K562 (cell line): Measurements from ENCODE around the gene FHDC1. TPM values are rescaled to one million over a fixed set of nuclear protein-coding genes. Genes with fewer than 3 reads are reported as not detected.

ENCODE experiments used
- ATF7 ChIP-seq: fragments of 450-650 bp; IDR thresholded peaks from 2 replicates; pipeline ENCODE4 v1.7.1; 2014; ENCODE audit warnings: mild to moderate bottlenecking, moderate library complexity
- CTBP1 ChIP-seq: fragments of 450-650 bp; IDR thresholded peaks from 2 replicates; pipeline ENCODE4 v1.6.1; 2016; ENCODE audit warnings: borderline replicate concordance
- FOXP1 ChIP-seq: sonication (generic); formaldehyde crosslinking; IDR thresholded peaks from 2 replicates; pipeline ENCODE4 v1.8.0; 2022; ENCODE audit warnings: mild to moderate bottlenecking, missing genetic modification reagents
- NEUROD1 ChIP-seq: fragments of 150-350 bp; IDR thresholded peaks from 2 replicates; pipeline ENCODE4 v1.6.1; 2014; ENCODE audit warnings: borderline replicate concordance, low read length, low read depth; ENCODE audit not compliant: partially characterized antibody
- PHF8 ChIP-seq: fragments of 200-600 bp; sonication (generic); IDR thresholded peaks from 2 replicates; pipeline ENCODE4 v1.6.1; 2012; ENCODE audit warnings: mixed run types, mild to moderate bottlenecking, inconsistent platforms, low read length, moderate library complexity, borderline replicate concordance
- POLR3G ChIP-seq: IDR thresholded peaks from 2 replicates; pipeline ENCODE4 v1.6.1; 2011; ENCODE audit not compliant: insufficient read length, insufficient replicate concordance; ENCODE audit errors: extremely low read depth
- RBM25 ChIP-seq: fragments of 200-400 bp; formaldehyde crosslinking; IDR thresholded peaks from 2 replicates; pipeline ENCODE4 v1.6.1; 2018; ENCODE audit warnings: low read length, low read depth, moderate library complexity; ENCODE audit not compliant: severe bottlenecking
- SREBF2 ChIP-seq: sonication (generic); formaldehyde crosslinking; IDR thresholded peaks from 2 replicates; pipeline ENCODE4 v1.4.0; 2020; ENCODE audit warnings: mild to moderate bottlenecking, missing genetic modification reagents
- STAT5A ChIP-seq: IDR thresholded peaks from 2 replicates; pipeline ENCODE4 v1.6.1; 2012; ENCODE audit warnings: low read length, inconsistent platforms, borderline replicate concordance
- WHSC1 ChIP-seq: IDR thresholded peaks from one replicate; pipeline ENCODE4 v1.6.1; 2012; ENCODE audit warnings: low read length, control low read depth, inconsistent platforms
- ZNF699 ChIP-seq: fragments of 250-450 bp; sonication (Bioruptor Pico); IDR thresholded peaks from 2 replicates; pipeline ENCODE4 v1.8.0; 2021; ENCODE audit warnings: mild to moderate bottlenecking, moderate library complexity; ENCODE audit not compliant: insufficient replicate concordance
- ZNF780A ChIP-seq: fragments of 250-450 bp; sonication (Bioruptor Pico); IDR thresholded peaks from 2 replicates; pipeline ENCODE4 v1.5.0; 2021; ENCODE audit warnings: mild to moderate bottlenecking
- polyA plus RNA-seq, 8 experiments: library from polyadenylated mRNA; depleted of rRNA in 4 of 8; stranded (reverse) in 5 of 8; unstranded in 3 of 8; fragments of >200 nt; fragmentation: Nextera tagmentation in 2 of 8; fragmentation: Illumina TruSeq in 1 of 8; extraction: Ambion mirVana in 2 of 8; extraction: Trizol in 1 of 8; gene quantifications; 2 replicates each; pipeline versions ENCODE4 v1.2.1 to v1.2.3, GENCODE V29; 2011 to 2014; ENCODE audit warnings: inconsistent platforms in 1 of 8, missing spikeins in 1 of 8
- total RNA-seq, 7 experiments: library from RNA; depleted of rRNA in 6 of 7; stranded (reverse); fragments of >200 nt in 6 of 7; fragmentation: Illumina TruSeq in 2 of 7; extraction: Trizol in 2 of 7; gene quantifications; 2 replicates each; pipeline versions ENCODE4 v1.2.1 to v1.2.3, GENCODE V29; 2011 to 2021; ENCODE audit warnings: low replicate concordance in 1 of 7
- TF ChIP-seq, protein P1 (sequence below): fragments of 200-800 bp; sonication (Bioruptor generic); IDR thresholded peaks from 2 replicates; pipeline ENCODE4 v1.6.1; 2017; ENCODE audit warnings: missing genetic modification characterization, missing compliant biosample characterization
- TF ChIP-seq, protein P2 (sequence below): sonication (generic); formaldehyde crosslinking; IDR thresholded peaks from 2 replicates; pipeline ENCODE4 v1.8.0; 2022; ENCODE audit warnings: mild to moderate bottlenecking, missing genetic modification reagents, borderline replicate concordance
- TF ChIP-seq, protein P3 (sequence below): sonication (generic); formaldehyde crosslinking; IDR thresholded peaks from 2 replicates; pipeline ENCODE4 v1.8.1; 2023; ENCODE audit warnings: missing genetic modification reagents, mild to moderate bottlenecking, borderline replicate concordance
- TF ChIP-seq, protein P4 (sequence below): fragments of 450-650 bp; formaldehyde crosslinking; IDR thresholded peaks from 2 replicates; pipeline ENCODE4 v1.4.0; 2020; ENCODE audit warnings: mild to moderate bottlenecking, mixed read lengths

The FHDC1 gene
- total and polyA plus RNA-seq, 9 of the 15 experiments (the other 6 are each of a cell fraction or from before 2014, with no cell fraction given) = 0.01 to 0.43 (median 0.07) TPM

- no peak for TF ChIP-seq RBM25
- TF ChIP-seq WHSC1 = no peak
- TF ChIP-seq SREBF2 (CRISPR knock-in tag) = no peak
- TF ChIP-seq, protein P1, sequence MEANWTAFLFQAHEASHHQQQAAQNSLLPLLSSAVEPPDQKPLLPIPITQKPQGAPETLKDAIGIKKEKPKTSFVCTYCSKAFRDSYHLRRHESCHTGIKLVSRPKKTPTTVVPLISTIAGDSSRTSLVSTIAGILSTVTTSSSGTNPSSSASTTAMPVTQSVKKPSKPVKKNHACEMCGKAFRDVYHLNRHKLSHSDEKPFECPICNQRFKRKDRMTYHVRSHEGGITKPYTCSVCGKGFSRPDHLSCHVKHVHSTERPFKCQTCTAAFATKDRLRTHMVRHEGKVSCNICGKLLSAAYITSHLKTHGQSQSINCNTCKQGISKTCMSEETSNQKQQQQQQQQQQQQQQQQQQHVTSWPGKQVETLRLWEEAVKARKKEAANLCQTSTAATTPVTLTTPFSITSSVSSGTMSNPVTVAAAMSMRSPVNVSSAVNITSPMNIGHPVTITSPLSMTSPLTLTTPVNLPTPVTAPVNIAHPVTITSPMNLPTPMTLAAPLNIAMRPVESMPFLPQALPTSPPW (CRISPR knock-in tag) = peak; percentile 56; the same call in 1 of the 2 replicates
- no peak for TF ChIP-seq ZNF699 (CRISPR knock-in tag)
- TF ChIP-seq NEUROD1 = no peak
- TF ChIP-seq, protein P2, sequence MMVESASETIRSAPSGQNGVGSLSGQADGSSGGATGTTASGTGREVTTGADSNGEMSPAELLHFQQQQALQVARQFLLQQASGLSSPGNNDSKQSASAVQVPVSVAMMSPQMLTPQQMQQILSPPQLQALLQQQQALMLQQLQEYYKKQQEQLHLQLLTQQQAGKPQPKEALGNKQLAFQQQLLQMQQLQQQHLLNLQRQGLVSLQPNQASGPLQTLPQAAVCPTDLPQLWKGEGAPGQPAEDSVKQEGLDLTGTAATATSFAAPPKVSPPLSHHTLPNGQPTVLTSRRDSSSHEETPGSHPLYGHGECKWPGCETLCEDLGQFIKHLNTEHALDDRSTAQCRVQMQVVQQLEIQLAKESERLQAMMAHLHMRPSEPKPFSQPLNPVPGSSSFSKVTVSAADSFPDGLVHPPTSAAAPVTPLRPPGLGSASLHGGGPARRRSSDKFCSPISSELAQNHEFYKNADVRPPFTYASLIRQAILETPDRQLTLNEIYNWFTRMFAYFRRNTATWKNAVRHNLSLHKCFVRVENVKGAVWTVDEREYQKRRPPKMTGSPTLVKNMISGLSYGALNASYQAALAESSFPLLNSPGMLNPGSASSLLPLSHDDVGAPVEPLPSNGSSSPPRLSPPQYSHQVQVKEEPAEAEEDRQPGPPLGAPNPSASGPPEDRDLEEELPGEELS = no peak
- TF ChIP-seq, protein P3, sequence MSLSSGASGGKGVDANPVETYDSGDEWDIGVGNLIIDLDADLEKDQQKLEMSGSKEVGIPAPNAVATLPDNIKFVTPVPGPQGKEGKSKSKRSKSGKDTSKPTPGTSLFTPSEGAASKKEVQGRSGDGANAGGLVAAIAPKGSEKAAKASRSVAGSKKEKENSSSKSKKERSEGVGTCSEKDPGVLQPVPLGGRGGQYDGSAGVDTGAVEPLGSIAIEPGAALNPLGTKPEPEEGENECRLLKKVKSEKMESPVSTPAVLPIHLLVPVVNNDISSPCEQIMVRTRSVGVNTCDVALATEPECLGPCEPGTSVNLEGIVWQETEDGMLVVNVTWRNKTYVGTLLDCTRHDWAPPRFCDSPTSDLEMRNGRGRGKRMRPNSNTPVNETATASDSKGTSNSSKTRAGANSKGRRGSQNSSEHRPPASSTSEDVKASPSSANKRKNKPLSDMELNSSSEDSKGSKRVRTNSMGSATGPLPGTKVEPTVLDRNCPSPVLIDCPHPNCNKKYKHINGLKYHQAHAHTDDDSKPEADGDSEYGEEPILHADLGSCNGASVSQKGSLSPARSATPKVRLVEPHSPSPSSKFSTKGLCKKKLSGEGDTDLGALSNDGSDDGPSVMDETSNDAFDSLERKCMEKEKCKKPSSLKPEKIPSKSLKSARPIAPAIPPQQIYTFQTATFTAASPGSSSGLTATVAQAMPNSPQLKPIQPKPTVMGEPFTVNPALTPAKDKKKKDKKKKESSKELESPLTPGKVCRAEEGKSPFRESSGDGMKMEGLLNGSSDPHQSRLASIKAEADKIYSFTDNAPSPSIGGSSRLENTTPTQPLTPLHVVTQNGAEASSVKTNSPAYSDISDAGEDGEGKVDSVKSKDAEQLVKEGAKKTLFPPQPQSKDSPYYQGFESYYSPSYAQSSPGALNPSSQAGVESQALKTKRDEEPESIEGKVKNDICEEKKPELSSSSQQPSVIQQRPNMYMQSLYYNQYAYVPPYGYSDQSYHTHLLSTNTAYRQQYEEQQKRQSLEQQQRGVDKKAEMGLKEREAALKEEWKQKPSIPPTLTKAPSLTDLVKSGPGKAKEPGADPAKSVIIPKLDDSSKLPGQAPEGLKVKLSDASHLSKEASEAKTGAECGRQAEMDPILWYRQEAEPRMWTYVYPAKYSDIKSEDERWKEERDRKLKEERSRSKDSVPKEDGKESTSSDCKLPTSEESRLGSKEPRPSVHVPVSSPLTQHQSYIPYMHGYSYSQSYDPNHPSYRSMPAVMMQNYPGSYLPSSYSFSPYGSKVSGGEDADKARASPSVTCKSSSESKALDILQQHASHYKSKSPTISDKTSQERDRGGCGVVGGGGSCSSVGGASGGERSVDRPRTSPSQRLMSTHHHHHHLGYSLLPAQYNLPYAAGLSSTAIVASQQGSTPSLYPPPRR (CRISPR knock-in tag) = no peak
- no peak for TF ChIP-seq POLR3G
- no peak for TF ChIP-seq ZNF780A (CRISPR knock-in tag)
- TF ChIP-seq, protein P4, sequence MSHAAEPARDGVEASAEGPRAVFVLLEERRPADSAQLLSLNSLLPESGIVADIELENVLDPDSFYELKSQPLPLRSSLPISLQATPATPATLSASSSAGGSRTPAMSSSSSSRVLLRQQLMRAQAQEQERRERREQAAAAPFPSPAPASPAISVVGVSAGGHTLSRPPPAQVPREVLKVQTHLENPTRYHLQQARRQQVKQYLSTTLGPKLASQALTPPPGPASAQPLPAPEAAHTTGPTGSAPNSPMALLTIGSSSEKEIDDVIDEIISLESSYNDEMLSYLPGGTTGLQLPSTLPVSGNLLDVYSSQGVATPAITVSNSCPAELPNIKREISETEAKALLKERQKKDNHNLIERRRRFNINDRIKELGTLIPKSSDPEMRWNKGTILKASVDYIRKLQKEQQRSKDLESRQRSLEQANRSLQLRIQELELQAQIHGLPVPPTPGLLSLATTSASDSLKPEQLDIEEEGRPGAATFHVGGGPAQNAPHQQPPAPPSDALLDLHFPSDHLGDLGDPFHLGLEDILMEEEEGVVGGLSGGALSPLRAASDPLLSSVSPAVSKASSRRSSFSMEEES = no peak
- no peak for TF ChIP-seq ATF7
- no peak; the same call in 1 of the 2 replicates for TF ChIP-seq PHF8
- 0 out of 2 replicates have a peak, but pooled peaks have one; percentile 51 for TF ChIP-seq FOXP1 (CRISPR knock-in tag)
- peak; percentile 20; the same call in 1 of the 2 replicates for TF ChIP-seq STAT5A
- TF ChIP-seq CTBP1 = peak; percentile 38; the same call in 1 of the 2 replicates
Measured at GRCh38 chr4:152937336-152938236, 1.5 kb downstream of the FHDC1 start (continued).
